PFSK-1 (cell line): ENCODE results near the gene RNF112.

Experiments
- POLR2AphosphoS5 ChIP-seq: IDR thresholded peaks from 2 replicates; pipeline ENCODE4 v1.6.1; 2012; ENCODE audit warnings: low read depth, mild to moderate bottlenecking, control low read depth, low read length, moderate library complexity
- TAF1 ChIP-seq: IDR thresholded peaks from 2 replicates; pipeline ENCODE4 v1.6.1; 2012; ENCODE audit warnings: low read length, control low read depth, borderline replicate concordance; ENCODE audit not compliant: insufficient read depth

- no peak for TF ChIP-seq POLR2AphosphoS5
- TF ChIP-seq TAF1 = no peak
Measured at GRCh38 chr17:19403021-19403420, 8.0 kb upstream of the RNF112 start.
